AG10803 (cell line): ENCODE results near the gene REG4.

Source experiments
- DNase-seq: peaks from one replicate; pipeline ENCODE4 v3.0.0; 2010; ENCODE audit warnings: low read depth
- H3K4me3 ChIP-seq: 2 replicates; pipeline ENCODE4 v1.5.1; 2011; ENCODE audit warnings: mild to moderate bottlenecking, low read length, control low read depth
- TF ChIP-seq, protein P1 (sequence below): conservative IDR thresholded peaks from 2 replicates; pipeline ENCODE4 v1.5.1; 2011; ENCODE audit warnings: mild to moderate bottlenecking, low read length, control low read depth, inconsistent platforms

REG4 gene

GRCh38 chr1:119822406-119822805 lies 11.1 kb upstream of the REG4 start:
- no peak overlapping the region for H3K4me3 ChIP-seq
- TF ChIP-seq, protein P1, sequence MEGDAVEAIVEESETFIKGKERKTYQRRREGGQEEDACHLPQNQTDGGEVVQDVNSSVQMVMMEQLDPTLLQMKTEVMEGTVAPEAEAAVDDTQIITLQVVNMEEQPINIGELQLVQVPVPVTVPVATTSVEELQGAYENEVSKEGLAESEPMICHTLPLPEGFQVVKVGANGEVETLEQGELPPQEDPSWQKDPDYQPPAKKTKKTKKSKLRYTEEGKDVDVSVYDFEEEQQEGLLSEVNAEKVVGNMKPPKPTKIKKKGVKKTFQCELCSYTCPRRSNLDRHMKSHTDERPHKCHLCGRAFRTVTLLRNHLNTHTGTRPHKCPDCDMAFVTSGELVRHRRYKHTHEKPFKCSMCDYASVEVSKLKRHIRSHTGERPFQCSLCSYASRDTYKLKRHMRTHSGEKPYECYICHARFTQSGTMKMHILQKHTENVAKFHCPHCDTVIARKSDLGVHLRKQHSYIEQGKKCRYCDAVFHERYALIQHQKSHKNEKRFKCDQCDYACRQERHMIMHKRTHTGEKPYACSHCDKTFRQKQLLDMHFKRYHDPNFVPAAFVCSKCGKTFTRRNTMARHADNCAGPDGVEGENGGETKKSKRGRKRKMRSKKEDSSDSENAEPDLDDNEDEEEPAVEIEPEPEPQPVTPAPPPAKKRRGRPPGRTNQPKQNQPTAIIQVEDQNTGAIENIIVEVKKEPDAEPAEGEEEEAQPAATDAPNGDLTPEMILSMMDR = no peak
- DNase-seq = no peak

- TF ChIP-seq, protein P1 = no peak
- no peak for DNase-seq
These were observed 6.9 kb upstream of the REG4 start for GRCh38 chr1:119818181-119818580.

DNA sequence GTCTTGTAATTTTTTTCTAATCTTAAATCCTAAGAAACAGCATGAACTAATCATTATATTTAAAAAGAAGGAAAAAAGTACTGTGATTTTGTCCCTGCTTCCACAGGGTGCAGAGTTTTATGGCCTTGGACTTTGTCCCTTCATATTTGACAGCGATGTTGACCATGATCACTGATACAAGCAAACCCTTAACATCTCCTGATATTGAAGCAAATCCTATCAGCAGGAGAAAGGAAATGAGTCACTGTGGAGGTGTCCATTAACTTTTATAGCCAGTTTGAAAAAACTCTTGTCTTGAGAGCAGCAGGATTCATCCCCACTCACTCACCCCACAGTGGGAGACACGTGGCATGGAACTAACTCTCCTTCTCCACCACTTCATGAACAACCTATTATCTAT lies 5.1 kb upstream of the REG4 start:
- no peak overlapping the region for H3K4me3 ChIP-seq
- no peak for DNase-seq
- TF ChIP-seq, protein P1 = no peak

More at GRCh38 chr1:119818181-119818580, 6.9 kb upstream of the REG4 start:
- no peak overlapping the region for H3K4me3 ChIP-seq

- no peak for DNase-seq
- TF ChIP-seq, protein P1 = no peak
- no peak overlapping the region for H3K4me3 ChIP-seq
These were observed 4.7 kb upstream of the REG4 start for GRCh38 chr1:119815928-119816327.

DNA sequence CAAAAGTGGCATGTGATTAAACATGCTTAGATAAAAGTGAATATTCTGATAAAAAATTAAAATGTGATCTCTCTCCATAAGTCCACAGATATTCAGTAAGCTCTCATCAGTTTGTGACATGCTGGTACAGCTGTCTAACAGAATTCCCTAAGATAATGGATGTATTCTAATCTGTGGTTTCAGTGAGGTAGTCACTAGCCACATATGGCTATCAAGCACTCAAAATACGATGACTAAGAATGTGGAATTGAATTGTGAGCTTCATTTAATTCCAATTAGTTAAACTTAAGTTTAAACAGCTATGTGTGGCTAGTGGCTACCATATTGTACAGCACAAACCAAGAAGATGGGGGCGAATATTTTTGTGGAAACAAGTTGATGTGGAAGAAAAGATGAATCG lies 4.1 kb upstream of the REG4 start:
- H3K4me3 ChIP-seq = no peak overlapping the region
- DNase-seq = peak; percentile 17
- TF ChIP-seq, protein P1 = no peak

GRCh38 chr1:119814288-119814687 lies 3.0 kb upstream of the REG4 start:
- DNase-seq = no peak
- TF ChIP-seq, protein P1 = no peak
- no peak overlapping the region for H3K4me3 ChIP-seq

DNA sequence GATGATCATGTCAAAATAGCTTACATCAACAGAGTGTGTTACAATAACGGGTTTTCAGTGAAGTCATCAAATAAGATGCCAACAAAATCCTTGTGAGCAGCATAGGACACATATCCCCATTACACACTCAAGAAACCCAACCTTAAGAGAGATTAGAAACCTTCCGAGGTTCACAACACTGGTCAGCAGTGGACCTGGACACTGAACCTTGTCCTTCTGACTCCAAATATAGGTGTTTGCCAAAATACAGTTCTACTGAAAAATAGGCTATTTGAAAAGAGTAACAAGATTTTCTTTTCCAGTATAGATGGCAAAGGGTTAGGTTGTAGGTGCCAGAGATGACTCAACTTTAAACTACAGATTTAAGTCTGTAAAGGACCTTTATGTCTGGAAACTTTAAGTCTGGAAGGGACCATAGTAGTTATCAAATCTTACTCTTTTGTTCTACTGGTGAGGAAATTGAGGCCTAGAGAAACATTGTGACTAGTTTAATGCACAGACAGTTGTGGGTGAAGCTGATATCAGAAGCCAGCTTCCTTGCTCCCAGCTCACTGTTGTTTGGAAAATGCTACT lies 811 bp upstream of the REG4 start:
- H3K4me3 ChIP-seq = no peak overlapping the region
- TF ChIP-seq, protein P1 = no peak
- no peak for DNase-seq
